ENCODE measurements around the gene LRRC74A.

GRCh38 chr14:76900682-76901081, 74.5 kb downstream of the LRRC74A start:
- TF ChIP-seq CTCF (conservative IDR thresholded peaks at IDR 0.05; ENCODE audit: low read depth, low read length) (no peak), RCOR1 (IDR thresholded peaks at IDR 0.05; ENCODE audit: insufficient replicate concordance, low read length) (no peak), POLR2A (IDR thresholded peaks at IDR 0.05; ENCODE audit: low read depth, low read length) (no peak), MAFK (IDR thresholded peaks at IDR 0.05; ENCODE audit: low read depth, low read length) (no peak), ELK1 (IDR thresholded peaks at IDR 0.05; ENCODE audit: borderline replicate concordance, low read depth, low read length) (no peak), MXI1 (IDR thresholded peaks at IDR 0.05; ENCODE audit: borderline replicate concordance, low read depth, low read length) (no peak), RAD21 (IDR thresholded peaks at IDR 0.05; ENCODE audit: low read length) (no peak), CHD1 (IDR thresholded peaks at IDR 0.05; ENCODE audit: low read depth, low read length) (no peak), CEBPB (IDR thresholded peaks at IDR 0.05; ENCODE audit: low read depth, low read length) (no peak), SMC3 (IDR thresholded peaks at IDR 0.05; ENCODE audit: low read depth, low read length) (no peak), NFE2L2 (IDR thresholded peaks at IDR 0.05; ENCODE audit: low read depth, low read length) (no peak)
- TF ChIP-seq, protein P1, sequence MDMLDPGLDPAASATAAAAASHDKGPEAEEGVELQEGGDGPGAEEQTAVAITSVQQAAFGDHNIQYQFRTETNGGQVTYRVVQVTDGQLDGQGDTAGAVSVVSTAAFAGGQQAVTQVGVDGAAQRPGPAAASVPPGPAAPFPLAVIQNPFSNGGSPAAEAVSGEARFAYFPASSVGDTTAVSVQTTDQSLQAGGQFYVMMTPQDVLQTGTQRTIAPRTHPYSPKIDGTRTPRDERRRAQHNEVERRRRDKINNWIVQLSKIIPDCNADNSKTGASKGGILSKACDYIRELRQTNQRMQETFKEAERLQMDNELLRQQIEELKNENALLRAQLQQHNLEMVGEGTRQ (IDR thresholded peaks at IDR 0.05; ENCODE audit: low read depth, low read length): no peak

Measured in IMR-90 (cell line).